Astrocyte of the cerebellum (primary cell): ENCODE data around the gene CCM2.

Experiments used
- DNase-seq: peaks from one replicate; pipeline ENCODE4 v3.0.0-alpha.2; 2011; ENCODE audit warnings: low read depth
- H3K4me3 ChIP-seq: 2 replicates; pipeline ENCODE4 v1.5.1; 2011; ENCODE audit warnings: mild to moderate bottlenecking, low read depth, low read length, moderate library complexity
- in situ Hi-C: cut with HindIII; loops from 2 replicates; pipeline ENCODE4 v1.10.0; 2017; ENCODE audit warnings: low sequenced_read_pairs
- TF ChIP-seq, protein P1 (sequence below): IDR thresholded peaks from 2 replicates; pipeline ENCODE4 v1.5.1; 2012; ENCODE audit warnings: low read length, low read depth, moderate library complexity, mild to moderate bottlenecking; ENCODE audit errors: missing control alignments

Gene CCM2

DNA sequence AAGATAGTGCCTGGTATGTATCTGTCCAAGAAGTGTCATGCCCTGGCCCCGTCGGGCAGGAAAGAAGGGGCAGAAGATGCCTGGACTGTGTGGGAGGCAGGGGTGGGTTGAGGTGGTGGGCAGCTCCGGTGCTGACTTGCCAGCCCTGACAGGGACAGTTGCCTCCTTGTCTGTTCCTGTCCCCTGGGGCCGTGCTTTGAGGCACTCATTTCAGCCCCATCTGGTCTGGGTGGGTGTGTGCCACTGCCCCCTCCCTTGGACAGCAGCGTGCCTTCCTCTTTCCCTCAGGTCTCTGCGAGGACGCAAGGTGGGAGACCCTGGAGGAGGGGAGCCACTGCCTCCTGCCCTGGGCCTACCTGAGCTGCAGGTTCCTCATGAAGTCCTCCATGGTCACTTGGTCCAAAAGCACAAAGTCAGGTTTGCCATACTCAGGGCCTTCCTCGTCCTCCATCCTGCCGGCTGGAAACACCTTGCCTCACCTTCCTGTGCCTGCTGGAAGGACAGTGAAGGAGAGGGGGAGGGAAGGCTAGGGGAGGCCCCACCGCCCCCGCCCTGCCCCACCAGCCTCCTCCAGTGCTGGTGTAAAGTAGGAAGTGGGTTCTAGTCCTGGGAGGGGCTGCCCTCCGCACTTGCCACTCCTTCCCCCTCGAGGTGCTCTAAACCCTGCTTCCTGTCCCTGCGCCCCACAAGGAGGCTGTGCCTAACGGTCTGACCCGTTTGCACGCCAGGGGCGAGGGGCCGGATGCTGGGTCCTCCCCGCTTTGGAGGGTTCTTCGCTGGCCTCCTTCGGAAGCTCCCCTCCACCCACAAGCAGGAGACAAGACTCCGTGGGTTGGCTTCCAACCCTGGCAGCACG is 21.3 kb upstream of the CCM2 start, which contains the start of gene MYO1G:
MYO1G (minus strand) TSS at position 505 of the 856 bp plus-strand sequence; CDS start at position 451, 54 bp downstream.
- DNase-seq, result no peak
- H3K4me3 ChIP-seq, result no peak within 1 kb of the TSS
- in situ Hi-C loops, result no loop called here
- TF ChIP-seq, protein P1, sequence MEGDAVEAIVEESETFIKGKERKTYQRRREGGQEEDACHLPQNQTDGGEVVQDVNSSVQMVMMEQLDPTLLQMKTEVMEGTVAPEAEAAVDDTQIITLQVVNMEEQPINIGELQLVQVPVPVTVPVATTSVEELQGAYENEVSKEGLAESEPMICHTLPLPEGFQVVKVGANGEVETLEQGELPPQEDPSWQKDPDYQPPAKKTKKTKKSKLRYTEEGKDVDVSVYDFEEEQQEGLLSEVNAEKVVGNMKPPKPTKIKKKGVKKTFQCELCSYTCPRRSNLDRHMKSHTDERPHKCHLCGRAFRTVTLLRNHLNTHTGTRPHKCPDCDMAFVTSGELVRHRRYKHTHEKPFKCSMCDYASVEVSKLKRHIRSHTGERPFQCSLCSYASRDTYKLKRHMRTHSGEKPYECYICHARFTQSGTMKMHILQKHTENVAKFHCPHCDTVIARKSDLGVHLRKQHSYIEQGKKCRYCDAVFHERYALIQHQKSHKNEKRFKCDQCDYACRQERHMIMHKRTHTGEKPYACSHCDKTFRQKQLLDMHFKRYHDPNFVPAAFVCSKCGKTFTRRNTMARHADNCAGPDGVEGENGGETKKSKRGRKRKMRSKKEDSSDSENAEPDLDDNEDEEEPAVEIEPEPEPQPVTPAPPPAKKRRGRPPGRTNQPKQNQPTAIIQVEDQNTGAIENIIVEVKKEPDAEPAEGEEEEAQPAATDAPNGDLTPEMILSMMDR, result no peak

- in situ Hi-C loops, result no loop called here
- no peak overlapping the region for H3K4me3 ChIP-seq
Measured at GRCh38 chr7:44979481-44980392, 20.3 kb upstream of the CCM2 start.

DNA sequence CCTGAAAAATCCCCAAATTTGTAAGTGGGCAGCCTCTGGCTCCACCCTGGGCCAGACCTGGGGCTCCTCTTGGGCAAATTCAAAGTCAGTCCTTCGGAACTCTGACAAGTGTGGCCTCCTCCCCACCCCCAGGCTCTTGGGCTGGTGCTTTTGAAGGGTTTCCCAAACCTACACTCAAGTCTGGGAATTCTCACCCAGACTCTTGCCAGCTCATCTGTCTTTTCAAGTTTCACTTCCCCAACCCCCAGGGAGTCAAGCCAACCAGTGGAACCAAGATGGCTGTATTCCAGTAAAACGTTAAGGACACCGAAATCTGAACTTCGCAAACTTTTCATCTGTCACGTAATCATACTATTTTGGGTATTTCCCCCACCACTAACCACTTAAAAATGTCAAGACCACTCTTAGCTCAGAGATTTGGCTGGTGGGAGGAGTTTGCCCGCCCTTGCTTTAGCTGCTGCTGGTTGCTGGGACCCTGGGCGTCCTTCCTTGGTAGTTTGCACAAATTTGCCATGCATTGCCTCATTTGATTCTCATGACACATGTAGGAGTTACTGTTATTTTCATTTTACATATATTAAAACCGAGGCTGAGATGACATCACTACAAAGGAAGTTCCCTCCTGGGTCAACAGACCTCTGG is 19.5 kb upstream of the CCM2 start:
- in situ Hi-C loops, result no loop called here
- TF ChIP-seq, protein P1, result no peak
- DNase-seq, result no peak
- no peak overlapping the region for H3K4me3 ChIP-seq

More at GRCh38 chr7:44979481-44980392, 20.3 kb upstream of the CCM2 start:
- TF ChIP-seq, protein P1, result no peak
- DNase-seq, result no peak

DNA sequence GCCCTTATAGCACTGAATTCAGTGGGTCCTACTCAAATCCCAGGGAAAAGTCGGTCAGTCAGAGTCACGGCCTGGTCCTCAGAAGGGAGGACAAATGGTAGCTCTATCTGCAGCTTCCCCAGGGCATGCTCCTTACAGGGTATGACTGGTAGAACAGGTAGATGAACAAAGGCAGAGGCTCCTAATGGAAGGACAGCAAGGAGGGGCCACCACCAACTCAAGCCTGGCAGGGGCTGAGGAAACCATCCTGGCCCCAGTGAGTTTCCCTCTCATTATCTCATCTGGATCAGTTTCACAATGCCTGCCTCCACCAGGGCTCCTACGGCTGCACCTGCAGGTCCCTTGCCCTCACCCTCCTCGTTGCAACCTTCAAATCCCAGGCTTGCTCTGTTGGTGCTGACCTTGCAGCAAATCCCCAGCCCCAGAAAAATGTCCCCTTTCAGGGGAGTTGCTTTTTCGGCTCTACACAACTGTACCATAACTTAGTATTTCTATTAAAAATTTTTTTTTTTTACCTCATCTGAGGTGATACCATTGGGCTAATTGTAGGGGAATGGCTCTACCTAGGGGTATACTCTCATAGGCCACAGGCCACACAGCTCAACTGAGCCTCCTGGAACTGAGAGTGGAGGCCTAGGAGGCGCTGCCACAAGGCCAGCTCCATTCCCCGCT is 18.8 kb upstream of the CCM2 start:
- TF ChIP-seq, protein P1, result no peak
- no peak for DNase-seq
- H3K4me3 ChIP-seq, result no peak overlapping the region
- in situ Hi-C loops, result no loop called here

DNA sequence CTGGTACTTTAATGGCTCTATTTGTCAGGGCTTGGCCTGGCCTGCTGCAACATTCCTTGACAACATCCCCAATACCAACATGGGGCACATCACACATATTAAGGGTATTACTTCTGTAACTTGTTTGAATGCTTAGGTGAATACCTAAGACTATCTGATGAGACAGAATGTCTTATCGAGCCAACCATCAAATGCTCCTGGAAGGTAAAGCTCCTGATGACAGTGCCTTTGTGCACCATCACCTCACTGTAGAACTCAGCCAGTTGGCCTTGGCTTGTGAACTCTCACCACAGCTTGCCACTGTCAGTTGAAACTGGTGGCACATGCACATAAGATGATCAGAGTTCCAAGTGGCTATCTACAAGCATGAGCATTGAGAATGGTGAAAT is 17.5 kb upstream of the CCM2 start:
- no peak for DNase-seq
- in situ Hi-C loops, result no loop called here
- TF ChIP-seq, protein P1, result no peak
- H3K4me3 ChIP-seq, result no peak overlapping the region

GRCh38 chr7:44982970-44983369 is 17.0 kb upstream of the CCM2 start:
- H3K4me3 ChIP-seq, result no peak overlapping the region
- TF ChIP-seq, protein P1, result no peak
- in situ Hi-C loops, result no loop called here
- DNase-seq, result no peak
